Body of pancreas (tissue), 4 donors: ENCODE data around the gene SUGT1.
"Not testable (repeated sequence)": the region's sequence is repeated elsewhere in the genome, so short reads cannot be mapped to it uniquely, and the experiment has no call there.

ENCODE experiments used
- CTCF ChIP-seq, 7 experiments: fragments of 450-650 bp in 4 of 7; fragments of 200-600 bp in 3 of 7; sonication (generic) in 3 of 7; IDR thresholded peaks; one replicate each; pipeline ENCODE4 v1.5.1; 2016 to 2019; ENCODE audit warnings: antibody characterized with exemption in 7 of 7
- POLR2A ChIP-seq, 3 donors: fragments of 450-650 bp; IDR thresholded peaks; one replicate each; pipeline ENCODE4 v1.6.1; 2016; ENCODE audit warnings: antibody characterized with exemption in 3 of 3, mild to moderate bottlenecking in 2 of 3

DNA sequence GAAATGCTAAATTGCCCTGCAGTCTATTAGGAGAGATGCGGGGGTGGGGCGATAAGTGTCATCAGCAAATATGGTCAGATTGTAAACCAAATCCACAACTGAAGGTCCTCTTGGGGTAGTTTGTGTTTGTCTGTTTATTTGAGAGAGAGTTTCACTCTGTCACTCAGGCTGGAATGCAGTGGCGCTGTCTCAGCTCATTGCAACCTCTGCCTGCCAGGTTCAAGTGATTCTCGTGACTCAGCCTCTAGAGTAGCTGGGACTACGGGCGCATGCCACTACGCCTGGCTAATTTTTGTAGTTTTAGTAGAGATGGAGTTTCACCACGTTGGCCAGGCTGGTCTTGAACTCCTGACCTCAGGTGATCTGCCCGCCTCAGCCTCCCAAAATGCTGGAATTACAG lies 33.2 kb downstream of the SUGT1 start:
- TF ChIP-seq POLR2A, CTCF (IDR thresholded peaks at IDR 0.05): not testable (repeated sequence)
